Measurements from ENCODE around the gene BDH1. TPM values are rescaled to one million over a fixed set of nuclear protein-coding genes. Genes with fewer than 3 reads are reported as not detected.

The BDH1 gene
- total RNA-seq, 1 donor from 2014 or later = 14.1 TPM

GRCh38 chr3:197501879-197502620 is 53.7 kb downstream of the BDH1 start:
- Histone ChIP-seq H3K27me3 (ENCODE audit: control insufficient read depth, insufficient read depth, low read length) (no peaks in the 10 kb centered on the region), H3K4me3 (ENCODE audit: low read depth, low read length) (no peak overlapping the region), H3K36me3 (ENCODE audit: control insufficient read depth, insufficient read depth, low read length) (no peaks in the 10 kb centered on the region)
- TF ChIP-seq, protein P1, sequence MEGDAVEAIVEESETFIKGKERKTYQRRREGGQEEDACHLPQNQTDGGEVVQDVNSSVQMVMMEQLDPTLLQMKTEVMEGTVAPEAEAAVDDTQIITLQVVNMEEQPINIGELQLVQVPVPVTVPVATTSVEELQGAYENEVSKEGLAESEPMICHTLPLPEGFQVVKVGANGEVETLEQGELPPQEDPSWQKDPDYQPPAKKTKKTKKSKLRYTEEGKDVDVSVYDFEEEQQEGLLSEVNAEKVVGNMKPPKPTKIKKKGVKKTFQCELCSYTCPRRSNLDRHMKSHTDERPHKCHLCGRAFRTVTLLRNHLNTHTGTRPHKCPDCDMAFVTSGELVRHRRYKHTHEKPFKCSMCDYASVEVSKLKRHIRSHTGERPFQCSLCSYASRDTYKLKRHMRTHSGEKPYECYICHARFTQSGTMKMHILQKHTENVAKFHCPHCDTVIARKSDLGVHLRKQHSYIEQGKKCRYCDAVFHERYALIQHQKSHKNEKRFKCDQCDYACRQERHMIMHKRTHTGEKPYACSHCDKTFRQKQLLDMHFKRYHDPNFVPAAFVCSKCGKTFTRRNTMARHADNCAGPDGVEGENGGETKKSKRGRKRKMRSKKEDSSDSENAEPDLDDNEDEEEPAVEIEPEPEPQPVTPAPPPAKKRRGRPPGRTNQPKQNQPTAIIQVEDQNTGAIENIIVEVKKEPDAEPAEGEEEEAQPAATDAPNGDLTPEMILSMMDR (IDR thresholded peaks at IDR 0.05; ENCODE audit: insufficient read depth, low read length, poor library complexity, severe bottlenecking) = peak; percentile 70
- DNase-seq (ENCODE audit: low read depth) = no peak

- TF ChIP-seq, protein P1 (IDR thresholded peaks at IDR 0.05; ENCODE audit: insufficient read depth, low read length, poor library complexity, severe bottlenecking) = no peak
- H3K36me3 ChIP-seq (ENCODE audit: control insufficient read depth, insufficient read depth, low read length) = no peaks in the 10 kb centered on the region
- DNase-seq (ENCODE audit: low read depth) = no peak
- no peaks in the 10 kb centered on the region for H3K27me3 ChIP-seq (ENCODE audit: control insufficient read depth, insufficient read depth, low read length)
- no peak overlapping the region for H3K4me3 ChIP-seq (ENCODE audit: low read depth, low read length)
Observed at GRCh38 chr3:197501496-197501878, 54.3 kb downstream of the BDH1 start.

GRCh38 chr3:197500812-197501211 is 55.0 kb downstream of the BDH1 start:
- Histone ChIP-seq H3K27me3 (ENCODE audit: control insufficient read depth, insufficient read depth, low read length) (no peaks in the 10 kb centered on the region), H3K36me3 (ENCODE audit: control insufficient read depth, insufficient read depth, low read length) (no peaks in the 10 kb centered on the region), H3K4me3 (ENCODE audit: low read depth, low read length) (no peak overlapping the region)
- TF ChIP-seq, protein P1 (IDR thresholded peaks at IDR 0.05; ENCODE audit: insufficient read depth, low read length, poor library complexity, severe bottlenecking) = no peak
- DNase-seq (ENCODE audit: low read depth) = no peak

GRCh38 chr3:197499427-197499826 is 56.3 kb downstream of the BDH1 start:
- Histone ChIP-seq H3K27me3 (ENCODE audit: control insufficient read depth, insufficient read depth, low read length) (no peaks in the 10 kb centered on the region), H3K4me3 (ENCODE audit: low read depth, low read length) (no peak overlapping the region), H3K36me3 (ENCODE audit: control insufficient read depth, insufficient read depth, low read length) (no peaks in the 10 kb centered on the region)
- DNase-seq (ENCODE audit: low read depth) = peak; percentile 70
- TF ChIP-seq, protein P1 (IDR thresholded peaks at IDR 0.05; ENCODE audit: insufficient read depth, low read length, poor library complexity, severe bottlenecking) = no peak

GRCh38 chr3:197498499-197499241 is 57.1 kb downstream of the BDH1 start:
- H3K36me3 ChIP-seq (ENCODE audit: control insufficient read depth, insufficient read depth, low read length) = no peaks in the 10 kb centered on the region
- H3K27me3 ChIP-seq (ENCODE audit: control insufficient read depth, insufficient read depth, low read length) = no peaks in the 10 kb centered on the region
- TF ChIP-seq, protein P1 (IDR thresholded peaks at IDR 0.05; ENCODE audit: insufficient read depth, low read length, poor library complexity, severe bottlenecking) = no peak
- DNase-seq (ENCODE audit: low read depth) = no peak
- no peak overlapping the region for H3K4me3 ChIP-seq (ENCODE audit: low read depth, low read length)

All from kidney epithelial cell (primary cell).